HCT116 (cell line): ENCODE results near the gene BCAN. TPM values are rescaled to one million over a fixed set of nuclear protein-coding genes. Genes with fewer than 3 reads are reported as not detected.

Experiments used
- ATAC-seq: fragments of 200-7000 bp; cut with Tn5 transposase; 2 replicates; pipeline ENCODE4 v1.9.1; 2020; ENCODE audit warnings: mild to moderate bottlenecking, moderate library complexity
- BruUV-seq: library from RNA; stranded (reverse); fragments of 400-500 nt; replicated peaks from 2 replicates; lab custom pipeline; 2021; lab: Mats Ljungman, UMichigan
- CTCF ChIA-PET: fragments of 300-600 bp; sonication (Branson Sonifier 250); formaldehyde crosslinking; loops from one replicate; lab custom pipeline; 2021; ENCODE audit warnings: antibody characterized with exemption; lab: Charles Lee
- POLR2A ChIA-PET: fragments of 300-600, 350-600 bp; sonication (Branson Sonifier 250); formaldehyde crosslinking; loops from one replicate; lab custom pipeline; 2021; ENCODE audit warnings: antibody characterized with exemption; lab: Charles Lee
- RAD21 ChIA-PET, 2 experiments: fragments of 300-600 bp; sonication (Branson Sonifier 250); formaldehyde crosslinking; loops; one replicate each; lab custom pipeline; 2023; ENCODE audit warnings: low total read pairs in 2 of 2; ENCODE audit not compliant: uncharacterized antibody in 2 of 2, unreplicated experiment in 2 of 2, low non-redundant PET in 1 of 2; lab: Charles Lee
- DNase-seq: peaks from one replicate; pipeline ENCODE4 v3.0.0-alpha.2; 2010; ENCODE audit warnings: low read depth, low spot score
- H2AFZ ChIP-seq: fragments of 200-600 bp; shearing (Covaris generic), sonication (generic); 2 replicates; pipeline ENCODE4 v1.6.1; 2017; ENCODE audit warnings: low read depth, mixed run types, mixed read lengths, antibody characterized with exemption, low read length; ENCODE audit not compliant: poor library complexity, severe bottlenecking
- H3K27ac ChIP-seq: 2 replicates; pipeline ENCODE4 v1.5.1; 2012; ENCODE audit warnings: low read depth, low read length
- H3K27me3 ChIP-seq: fragments of 200-600 bp; sonication (generic); 2 replicates; pipeline ENCODE4 v1.6.1; 2016; ENCODE audit warnings: mixed run types, low read length, mixed read lengths; ENCODE audit not compliant: insufficient read depth
- H3K36me3 ChIP-seq, 2 experiments: fragments of 200-500 bp in 1 of 2; fragments of 200-600 bp in 1 of 2; sonication (Bioruptor generic) in 1 of 2; sonication (generic) in 1 of 2; 2 replicates each; pipeline versions ENCODE4 v1.5.1 to v1.6.1; 2014 to 2016; ENCODE audit warnings: low read length in 2 of 2, inconsistent platforms in 1 of 2, mixed read lengths in 1 of 2, mixed run types in 1 of 2; ENCODE audit not compliant: insufficient read depth in 2 of 2, control insufficient read depth in 1 of 2
- H3K4me1 ChIP-seq, 2 experiments: fragments of 200-600 bp in 1 of 2; sonication (generic) in 1 of 2; 2 replicates each; pipeline versions ENCODE4 v1.5.1 to v1.6.1; 2012 to 2017; ENCODE audit warnings: low read length in 2 of 2, inconsistent platforms in 1 of 2, mild to moderate bottlenecking in 1 of 2, mixed read lengths in 1 of 2, mixed run types in 1 of 2, moderate library complexity in 1 of 2; ENCODE audit not compliant: insufficient read depth in 2 of 2, control insufficient read depth in 1 of 2
- H3K4me2 ChIP-seq: fragments of 200-600 bp; sonication (generic); 2 replicates; pipeline ENCODE4 v1.6.1; 2017; ENCODE audit warnings: mixed run types, low read length, mixed read lengths
- H3K4me3 ChIP-seq, 2 experiments: fragments of 200-600 bp in 1 of 2; sonication (generic) in 1 of 2; replicated peaks in 1 of 2; 2 replicates each; pipeline ENCODE4 v1.5.1; 2011 to 2016; ENCODE audit warnings: low read length in 2 of 2, control low read depth in 1 of 2, low read depth in 1 of 2, mild to moderate bottlenecking in 1 of 2, mixed read lengths in 1 of 2, mixed run types in 1 of 2
- H3K79me2 ChIP-seq: fragments of 200-600 bp; sonication (generic); 2 replicates; pipeline ENCODE4 v1.6.1; 2017; ENCODE audit warnings: mild to moderate bottlenecking, mixed run types, low read length, moderate library complexity, mixed read lengths; ENCODE audit not compliant: insufficient read depth
- H3K9ac ChIP-seq: fragments of 200-600 bp; sonication (generic); 2 replicates; pipeline ENCODE4 v1.6.1; 2016; ENCODE audit warnings: low read length, mixed read lengths
- H3K9me2 ChIP-seq: fragments of 200-600 bp; sonication (generic), shearing (Covaris generic); 2 replicates; pipeline ENCODE4 v1.6.1; 2017; ENCODE audit warnings: mixed run types, mild to moderate bottlenecking, moderate library complexity; ENCODE audit not compliant: insufficient read depth
- H3K9me3 ChIP-seq, 2 experiments: fragments of 200-500 bp in 1 of 2; fragments of 200-600 bp in 1 of 2; sonication (Bioruptor generic) in 1 of 2; sonication (generic) in 1 of 2; 2 replicates each; pipeline ENCODE4 v1.6.1; 2014 to 2017; ENCODE audit warnings: low read length in 2 of 2, mixed read lengths in 2 of 2, inconsistent platforms in 1 of 2, low read depth in 1 of 2, mild to moderate bottlenecking in 1 of 2, mixed run types in 1 of 2, moderate library complexity in 1 of 2; ENCODE audit not compliant: control insufficient read depth in 1 of 2, insufficient read depth in 1 of 2
- H4K20me1 ChIP-seq: fragments of 200-600 bp; sonication (generic), shearing (Covaris generic); 2 replicates; pipeline ENCODE4 v1.6.1; 2017; ENCODE audit warnings: mixed run types, mild to moderate bottlenecking, moderate library complexity; ENCODE audit not compliant: insufficient read depth
- CBX3 ChIP-seq: IDR thresholded peaks from 2 replicates; pipeline ENCODE4 v1.6.1; 2012; ENCODE audit warnings: low read depth
- CTCF ChIP-seq, 3 experiments: fragments of 200-600 bp in 1 of 3; sonication (generic) in 1 of 3; IDR thresholded peaks in 2 of 3; conservative IDR thresholded peaks in 1 of 3; 2 replicates each; pipeline ENCODE4 v1.5.1; 2012 to 2017; ENCODE audit warnings: low read depth in 2 of 3, low read length in 2 of 3, antibody characterized with exemption in 1 of 3, borderline replicate concordance in 1 of 3, control low read depth in 1 of 3, mild to moderate bottlenecking in 1 of 3, mixed read lengths in 1 of 3, mixed run types in 1 of 3, moderate library complexity in 1 of 3; ENCODE audit not compliant: insufficient read depth in 1 of 3
- EZH2 ChIP-seq: fragments of 200-600 bp; sonication (generic); IDR thresholded peaks from 2 replicates; pipeline ENCODE4 v1.6.1; 2017; ENCODE audit warnings: antibody characterized with exemption, mixed run types
- POLR2A ChIP-seq: IDR thresholded peaks from 2 replicates; pipeline ENCODE4 v1.7.0; 2011; ENCODE audit warnings: borderline replicate concordance; ENCODE audit not compliant: insufficient read depth, insufficient read length; ENCODE audit errors: extremely low read depth
- POLR2AphosphoS5 ChIP-seq: IDR thresholded peaks from 2 replicates; pipeline ENCODE4 v1.6.1; 2011; ENCODE audit warnings: mild to moderate bottlenecking, low read depth, low read length, moderate library complexity
- REST ChIP-seq: IDR thresholded peaks from 2 replicates; pipeline ENCODE4 v1.6.1; 2012; ENCODE audit warnings: low read depth
- YY1 ChIP-seq: IDR thresholded peaks from 2 replicates; pipeline ENCODE4 v1.6.1; 2011; ENCODE audit warnings: low read length, low read depth, moderate library complexity, mild to moderate bottlenecking; ENCODE audit not compliant: insufficient replicate concordance; ENCODE audit errors: extremely low read depth
- intact Hi-C: fragments of 100-400 bp; cut with micrococcal nuclease; formaldehyde crosslinking; loops from 2 replicates; pipeline ENCODE4 v1.10.0; 2022
- total RNA-seq: library from RNA; stranded (reverse); gene quantifications from one replicate; pipeline ENCODE4 v1.2.1, GENCODE V29; 2021; ENCODE audit not compliant: unreplicated experiment

Gene BCAN
- total RNA-seq, 1 experiment from 2014 or later = not detected

- DNase-seq = no peak
Observed at GRCh38 chr1:156656806-156657740, 15.2 kb downstream of the BCAN start.

More at GRCh38 chr1:156656806-156657740, 15.2 kb downstream of the BCAN start:
- no peak overlapping the region for H3K9ac ChIP-seq
- TF ChIP-seq REST (no peak), CTCF (IDR thresholded peaks at IDR 0.05 in 2 of 3, conservative IDR thresholded peaks at IDR 0.05 in 1 of 3; ENCODE audit: borderline replicate concordance in 1 of 3, insufficient read depth in 1 of 3, low read depth in 2 of 3, low read length in 2 of 3) (peak in 2 of 3 experiments; percentile 90 to 92; a peak in 4 of 6 replicates), YY1 (peak; percentile 10), CBX3 (no peak), POLR2AphosphoS5 (0 out of 2 replicates have a peak, but pooled peaks have one; percentile 8), EZH2 (no peak), POLR2A (no peak)
- peaks cover 20 to 39% of the 10 kb centered on the region in 2 experiments for H3K36me3 ChIP-seq
- H2AFZ ChIP-seq = no peak overlapping the region
- ChIA-PET CTCF (interaction anchor here (0.9 to 1.2 kb wide), 4 partner anchors 20 to 69 kb away, joined by 3 to 5 read pairs (median 4); partner anchors contain the start of genes CRABP2 and NES), RAD21 (interaction anchor here in 1 of 2 experiments (0.6 kb wide), 1 partner anchor 28 kb away, joined by 3 read pairs; no protein-coding TSS in a partner anchor), POLR2A (no interaction called here)
- H3K4me2 ChIP-seq = peak overlapping the region; percentile 94
- peaks cover 91% of the 10 kb centered on the region for H3K79me2 ChIP-seq
- 0 out of 2 replicates have a peak, but pooled peaks have one; percentile 19 for ATAC-seq
- intact Hi-C loops = loop anchor here (1.0 kb wide), 1 partner anchor 30 kb away; no protein-coding TSS in a partner anchor
- peaks cover 10% of the 10 kb centered on the region; the same call in 1 of the 2 replicates for H4K20me1 ChIP-seq
- H3K9me2 ChIP-seq = no peaks in the 10 kb centered on the region
- H3K9me3 ChIP-seq = no peaks in the 10 kb centered on the region
- no peaks in the 10 kb centered on the region for H3K27me3 ChIP-seq
- H3K4me1 ChIP-seq = peaks cover 23 to 47% of the 10 kb centered on the region in 2 experiments
- no peak overlapping the region; the same call in 1 of the 2 replicates for H3K27ac ChIP-seq
- no TSS peak for BruUV-seq
- H3K4me3 ChIP-seq = no peak overlapping the region
